Measurements from ENCODE around the gene UEVLD.
A peak's percentile ranks its signal among the peaks of the same experiment; 100 is the strongest.
"Not testable (repeated sequence)": the region's sequence is repeated elsewhere in the genome, so short reads cannot be mapped to it uniquely, and the experiment has no call there.

UEVLD gene

GRCh38 chr11:18588297-18589252, at the start of gene UEVLD:
UEVLD (minus strand) TSS chr11:18588734; CDS start chr11:18588654, 80 bp downstream.
- peak; percentile 80 for DNase-seq

- peak; percentile 98 for DNase-seq
These were observed 45.9 kb upstream of the UEVLD start, which contains the start of gene SPTY2D1 for GRCh38 chr11:18634140-18635032. SPTY2D1 (minus strand) TSS chr11:18634342; CDS start chr11:18634257, 85 bp downstream.

- DNase-seq = no peak
These were observed 45.0 kb upstream of the UEVLD start for GRCh38 chr11:18633256-18634139.

GRCh38 chr11:18632841-18633240, 44.3 kb upstream of the UEVLD start:
- DNase-seq = no peak

- no peak for DNase-seq
These were observed 35.6 kb upstream of the UEVLD start for GRCh38 chr11:18624161-18624560.

- DNase-seq = no peak
These were observed 35.2 kb upstream of the UEVLD start for GRCh38 chr11:18623707-18624106.

- DNase-seq = no peak
These were observed 29.9 kb upstream of the UEVLD start for GRCh38 chr11:18618342-18619025.

GRCh38 chr11:18617688-18618341, 29.3 kb upstream of the UEVLD start:
- DNase-seq = no peak

- DNase-seq = no peak
These were observed 27.3 kb upstream of the UEVLD start for GRCh38 chr11:18615628-18616392.

- no peak for DNase-seq
These were observed 26.1 kb upstream of the UEVLD start for GRCh38 chr11:18614667-18615066.

- no peak for DNase-seq
These were observed 23.9 kb upstream of the UEVLD start for GRCh38 chr11:18612394-18612793.

- no peak for DNase-seq
These were observed 22.7 kb upstream of the UEVLD start for GRCh38 chr11:18611196-18611595.

- DNase-seq = peak; percentile 84
These were observed 19.8 kb upstream of the UEVLD start for GRCh38 chr11:18608376-18608775.

GRCh38 chr11:18600915-18601569, 12.5 kb upstream of the UEVLD start:
- DNase-seq = no peak

- no peak for DNase-seq
These were observed 11.3 kb upstream of the UEVLD start, which contains the start of gene MISFA for GRCh38 chr11:18599739-18600230. MISFA (plus strand) TSS chr11:18599789; CDS start chr11:18599929, 140 bp downstream.

GRCh38 chr11:18594999-18595749, 6.6 kb upstream of the UEVLD start:
- no peak for DNase-seq

- DNase-seq = not testable (repeated sequence)
These were observed 5.6 kb upstream of the UEVLD start for GRCh38 chr11:18594088-18594487.

- no peak for DNase-seq
These were observed 2.0 kb upstream of the UEVLD start for GRCh38 chr11:18590571-18590970.

- no peak for DNase-seq
These were observed 6.7 kb downstream of the UEVLD start for GRCh38 chr11:18581825-18582224.
